ENCODE measurements around the gene GAD1.

GRCh38 chr2:170783549-170783948 is 33.1 kb upstream of the GAD1 start:
- TF ChIP-seq EZH2 (IDR thresholded peaks at IDR 0.05; ENCODE audit: insufficient read depth, poor library complexity, severe bottlenecking) (no peak), EZH2phosphoT487 (IDR thresholded peaks at IDR 0.05; ENCODE audit: insufficient read depth, low read depth) (no peak)
